ENCODE measurements around the gene HYAL2.

DNA sequence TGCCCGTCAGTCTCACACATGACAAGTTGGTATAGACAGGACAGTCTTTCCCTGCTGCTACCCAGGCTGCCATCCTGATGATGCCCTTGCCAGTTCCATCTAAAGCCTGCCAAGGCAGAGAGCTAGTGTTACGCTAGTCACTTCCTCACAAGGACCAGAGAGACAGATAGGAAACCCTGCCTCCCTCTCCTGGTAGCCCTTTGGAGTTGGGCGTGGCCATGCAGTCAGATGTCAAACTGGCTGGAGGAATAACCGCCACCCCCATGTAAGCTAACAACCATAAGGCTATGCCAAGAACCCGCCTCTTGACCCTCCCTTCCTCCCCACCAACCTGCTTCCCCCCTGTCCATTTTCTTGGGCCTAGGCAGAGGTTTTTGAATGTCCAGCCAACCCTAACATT, 34.0 kb upstream of the HYAL2 start:
- TF ChIP-seq ZNF274 (IDR thresholded peaks at IDR 0.05; ENCODE audit: low read depth, low read length) (no peak), YY1 (IDR thresholded peaks at IDR 0.05; ENCODE audit: insufficient read depth, insufficient read length) (no peak), SUZ12 (IDR thresholded peaks at IDR 0.05; ENCODE audit: extremely low read depth, insufficient read depth, insufficient read length) (no peak)
